Neuronal stem cell (in vitro differentiated cells): ENCODE results near the gene BTNL9.

ENCODE experiments used
- DNase-seq: peaks from one replicate; pipeline ENCODE4 v3.0.0-alpha.2; 2013; ENCODE audit warnings: low spot score
- H2AFZ ChIP-seq: one replicate; pipeline ENCODE4 v1.6.1; 2013; ENCODE audit warnings: mild to moderate bottlenecking, low read length, inconsistent platforms
- H2AK5ac ChIP-seq: 2 replicates; pipeline ENCODE4 v1.6.1; 2013; ENCODE audit warnings: low read depth, mild to moderate bottlenecking, inconsistent platforms, low read length, moderate library complexity, mixed read lengths
- H2BK120ac ChIP-seq: 2 replicates; pipeline ENCODE4 v1.6.1; 2013; ENCODE audit warnings: low read depth, mild to moderate bottlenecking, inconsistent platforms, low read length, moderate library complexity, mixed read lengths
- H2BK12ac ChIP-seq: one replicate; pipeline ENCODE4 v1.6.1; 2013; ENCODE audit warnings: low read length, inconsistent platforms
- H2BK15ac ChIP-seq: 2 replicates; pipeline ENCODE4 v1.6.1; 2013; ENCODE audit warnings: mild to moderate bottlenecking, low read length, inconsistent platforms, mixed read lengths
- H2BK5ac ChIP-seq: one replicate; pipeline ENCODE4 v1.6.1; 2013; ENCODE audit warnings: inconsistent platforms, mild to moderate bottlenecking, low read length, moderate library complexity
- H3K14ac ChIP-seq: one replicate; pipeline ENCODE4 v1.6.1; 2013; ENCODE audit warnings: low read length, inconsistent platforms
- H3K18ac ChIP-seq: 2 replicates; pipeline ENCODE4 v1.6.1; 2013; ENCODE audit warnings: low read length, inconsistent platforms
- H3K23ac ChIP-seq: 2 replicates; pipeline ENCODE4 v1.6.1; 2013; ENCODE audit warnings: low read depth, mild to moderate bottlenecking, mixed read lengths, low read length, inconsistent platforms; ENCODE audit not compliant: poor library complexity
- H3K27ac ChIP-seq: replicated peaks from 3 replicates; pipeline ENCODE4 v1.5.1; 2013; ENCODE audit warnings: low read length, inconsistent platforms
- H3K27me3 ChIP-seq, 3 experiments: 2 replicates each; pipeline ENCODE4 v1.6.1; 2013; ENCODE audit warnings: low read length in 3 of 3, mild to moderate bottlenecking in 2 of 3, inconsistent platforms in 1 of 3, low read depth in 1 of 3, mixed read lengths in 1 of 3, moderate library complexity in 1 of 3; ENCODE audit not compliant: control insufficient read depth in 3 of 3, insufficient read depth in 3 of 3
- H3K36me3 ChIP-seq, 2 donors: replicated peaks in 1 of 2; 2 replicates each; pipeline ENCODE4 v1.6.1; 2013; ENCODE audit warnings: low read length in 2 of 2; ENCODE audit not compliant: control insufficient read depth in 2 of 2, insufficient read depth in 2 of 2
- H3K4ac ChIP-seq: 2 replicates; pipeline ENCODE4 v1.6.1; 2013; ENCODE audit warnings: inconsistent platforms, mild to moderate bottlenecking, low read length, moderate library complexity
- H3K4me1 ChIP-seq, 2 donors: 1 replicate in 1 of 2; 2 replicates in 1 of 2; pipeline ENCODE4 v1.6.1; 2013; ENCODE audit warnings: low read length in 2 of 2, low read depth in 1 of 2; ENCODE audit not compliant: control insufficient read depth in 2 of 2, insufficient read depth in 1 of 2
- H3K4me2 ChIP-seq: one replicate; pipeline ENCODE4 v1.6.1; 2013; ENCODE audit warnings: mild to moderate bottlenecking, low read length, inconsistent platforms; ENCODE audit not compliant: insufficient read depth, poor library complexity, severe bottlenecking
- H3K4me3 ChIP-seq, 2 donors: 2 replicates each; pipeline ENCODE4 v1.5.1; 2013; ENCODE audit warnings: low read length in 2 of 2, mild to moderate bottlenecking in 2 of 2, inconsistent platforms in 1 of 2, moderate library complexity in 1 of 2
- H3K79me1 ChIP-seq: one replicate; pipeline ENCODE4 v1.6.1; 2013; ENCODE audit warnings: low read depth, mild to moderate bottlenecking, inconsistent platforms, low read length, moderate library complexity
- H3K9ac ChIP-seq: one replicate; pipeline ENCODE4 v1.6.1; 2013; ENCODE audit warnings: mild to moderate bottlenecking, low read depth, low read length, inconsistent platforms; ENCODE audit not compliant: poor library complexity
- H3K9me3 ChIP-seq, 2 donors: replicated peaks in 1 of 2; 2 replicates each; pipeline versions ENCODE3 to v1.6.1; 2013; ENCODE audit warnings: low read length in 2 of 2, mild to moderate bottlenecking in 2 of 2, inconsistent platforms in 1 of 2, low read depth in 1 of 2, mixed read lengths in 1 of 2, moderate library complexity in 1 of 2; ENCODE audit not compliant: control insufficient read depth in 2 of 2, insufficient read depth in 1 of 2
- H4K8ac ChIP-seq: one replicate; pipeline ENCODE4 v1.6.1; 2013; ENCODE audit warnings: low read depth, mild to moderate bottlenecking, inconsistent platforms, low read length, moderate library complexity
- H4K91ac ChIP-seq: one replicate; pipeline ENCODE4 v1.6.1; 2013; ENCODE audit warnings: low read length, low read depth, mild to moderate bottlenecking, inconsistent platforms; ENCODE audit not compliant: poor library complexity
- WGBS, 2 donors: extraction: QIAGEN DNeasy Blood & Tissue Kit; methylation state at CpG; one replicate each; pipeline ENCODE4 v1.1.7; 2013; ENCODE audit warnings: missing lambda C conversion rate in 2 of 2, mixed read lengths in 1 of 2; ENCODE audit not compliant: insufficient read length in 2 of 2, insufficient replicate concordance in 1 of 2; ENCODE audit errors: extremely low coverage in 2 of 2; 5-methylcytosine and 5-hydroxymethylcytosine counted together

BTNL9 gene

DNA sequence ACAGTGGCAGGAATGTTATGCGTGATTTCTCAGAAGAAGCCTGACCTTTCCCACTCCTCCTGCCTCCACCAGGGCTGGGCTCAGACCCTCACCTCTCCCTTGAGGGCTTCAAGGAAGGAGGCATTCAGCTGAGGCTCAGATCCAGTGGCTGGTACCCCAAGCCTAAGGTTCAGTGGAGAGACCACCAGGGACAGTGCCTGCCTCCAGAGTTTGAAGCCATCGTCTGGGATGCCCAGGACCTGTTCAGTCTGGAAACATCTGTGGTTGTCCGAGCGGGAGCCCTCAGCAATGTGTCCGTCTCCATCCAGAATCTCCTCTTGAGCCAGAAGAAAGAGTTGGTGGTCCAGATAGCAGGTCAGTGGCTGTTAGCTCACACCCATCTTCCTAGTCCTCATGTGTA is 9.9 kb downstream of the BTNL9 start:
- no peak overlapping the region for H3K4me3 ChIP-seq
- no peak overlapping the region for H3K4ac ChIP-seq
- WGBS, 2 donors: no CpG with 5 or more reads among the region's 5 CpGs
- no peak for DNase-seq
- no peak overlapping the region for H2AK5ac ChIP-seq
- H2BK120ac ChIP-seq: no peak overlapping the region
- no peaks in the 10 kb centered on the region for H3K9me3 ChIP-seq
- H2BK12ac ChIP-seq: no peak overlapping the region
- no peak overlapping the region for H3K18ac ChIP-seq
- H3K27me3 ChIP-seq: peaks cover 19 to 76% (median 58%) of the 10 kb centered on the region in 3 experiments
- no peak overlapping the region for H2BK15ac ChIP-seq
- H4K91ac ChIP-seq: no peak overlapping the region
- H3K23ac ChIP-seq: no peak overlapping the region
- no peak overlapping the region for H3K14ac ChIP-seq
- no peak overlapping the region for H4K8ac ChIP-seq
- no peaks in the 10 kb centered on the region for H3K36me3 ChIP-seq
- peaks cover 0 to 4% of the 10 kb centered on the region in 2 donors for H3K4me1 ChIP-seq
- no peaks in the 10 kb centered on the region for H3K79me1 ChIP-seq
- H2BK5ac ChIP-seq: no peak overlapping the region
- H3K4me2 ChIP-seq: no peak overlapping the region
- no peak overlapping the region for H2AFZ ChIP-seq
- H3K9ac ChIP-seq: no peak overlapping the region
- no peak overlapping the region for H3K27ac ChIP-seq

DNA sequence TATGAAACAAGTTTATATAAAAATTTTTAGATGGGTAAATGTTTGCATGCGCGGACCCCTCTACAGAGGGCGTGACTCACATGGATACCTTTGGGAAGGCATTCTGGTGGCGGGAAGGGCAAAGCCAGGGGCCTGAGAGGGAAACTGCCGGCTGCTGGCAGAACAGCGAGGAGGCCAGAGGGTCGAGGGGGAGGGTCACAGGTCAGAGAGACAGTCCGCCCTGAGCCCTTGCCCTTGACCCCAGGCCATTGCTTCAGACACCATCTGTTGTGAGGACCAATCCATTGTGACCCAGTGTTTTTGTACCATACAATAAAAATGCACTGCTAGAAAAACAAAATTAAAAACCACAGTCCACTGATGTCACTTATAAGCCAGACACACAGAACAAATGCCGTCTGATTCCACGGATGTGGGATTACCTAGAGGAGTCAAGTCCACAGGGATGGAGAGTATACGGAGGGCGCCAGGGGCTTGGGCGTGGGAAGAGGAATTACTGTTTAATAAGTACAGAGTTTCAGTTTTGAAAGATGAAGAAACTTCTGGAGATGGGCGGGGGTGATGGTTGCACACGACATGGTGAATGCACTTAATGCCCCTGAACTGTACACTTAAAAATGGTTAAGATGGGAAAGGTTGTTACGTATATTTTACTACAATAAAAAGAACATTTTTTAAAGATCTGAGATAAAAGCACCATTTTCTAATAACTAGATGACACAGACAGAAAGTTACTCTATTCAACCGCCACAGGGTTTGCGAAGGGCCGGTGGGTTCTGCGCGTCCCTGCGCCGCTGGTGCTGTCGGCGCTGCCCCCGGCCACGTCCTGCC is 12.0 kb downstream of the BTNL9 start:
- Histone ChIP-seq H3K4me2 (peak overlapping the region; percentile 70), H4K8ac (no peak overlapping the region), H4K91ac (no peak overlapping the region), H3K4me1 (peaks cover 0 to 4% of the 10 kb centered on the region in 2 donors), H3K9me3 (peaks cover 0 to 2% of the 10 kb centered on the region in 2 donors), H3K4me3 (peak overlapping the region; percentile 28 to 78), H3K36me3 (peaks cover 0 to 2% of the 10 kb centered on the region in 2 donors), H2BK15ac (no peak overlapping the region), H3K14ac (no peak overlapping the region), H2BK5ac (no peak overlapping the region), H3K79me1 (no peaks in the 10 kb centered on the region), H3K9ac (no peak overlapping the region), H2BK120ac (no peak overlapping the region), H3K18ac (peak overlapping the region; percentile 44), H2BK12ac (no peak overlapping the region), H3K23ac (peak overlapping the region; percentile 60), H2AK5ac (no peak overlapping the region), H3K27ac (no peak overlapping the region), H3K4ac (no peak overlapping the region), H2AFZ (peak overlapping the region; percentile 94), H3K27me3 (peaks cover 25 to 81% (median 77%) of the 10 kb centered on the region in 3 experiments)
- DNase-seq: no peak
- no CpG with 5 or more reads among the region's 27 CpGs for WGBS, 2 donors

- Histone ChIP-seq H3K18ac (peak overlapping the region; percentile 91), H4K91ac (no peak overlapping the region), H3K36me3 (peaks cover 0 to 2% of the 10 kb centered on the region in 2 donors), H3K23ac (peak overlapping the region; percentile 87), H3K9me3 (peaks cover 0 to 2% of the 10 kb centered on the region in 2 donors), H2BK15ac (no peak overlapping the region), H4K8ac (no peak overlapping the region), H3K27me3 (peaks cover 25 to 83% (median 82%) of the 10 kb centered on the region in 3 experiments), H3K79me1 (no peaks in the 10 kb centered on the region), H3K9ac (peak overlapping the region; percentile 78), H2AFZ (peak overlapping the region; percentile 94), H3K27ac (no peak overlapping the region), H2AK5ac (no peak overlapping the region), H3K14ac (no peak overlapping the region), H3K4ac (no peak overlapping the region), H2BK5ac (peak overlapping the region; percentile 3), H3K4me1 (peaks cover 0 to 4% of the 10 kb centered on the region in 2 donors), H3K4me2 (peak overlapping the region; percentile 92), H2BK120ac (no peak overlapping the region), H3K4me3 (peak overlapping the region; percentile 41 to 87), H2BK12ac (no peak overlapping the region)
- no peak for DNase-seq
- WGBS, 2 donors: no CpG with 5 or more reads among the region's 120 CpGs
Observed at GRCh38 chr5:181052672-181053487, 12.8 kb downstream of the BTNL9 start.
